PC-3 (cell line): ENCODE data around the gene PCDHA6. TPM values are rescaled to one million over a fixed set of nuclear protein-coding genes. Genes with fewer than 3 reads are reported as not detected.
"Not testable (repeated sequence)": the region's sequence is repeated elsewhere in the genome, so short reads cannot be mapped to it uniquely, and the experiment has no call there.

Experiments used
- ATAC-seq: fragments of 200-7000 bp; cut with Tn5 transposase; 2 replicates; pipeline ENCODE4 v1.9.1; 2020; ENCODE audit warnings: mild to moderate bottlenecking, moderate library complexity
- BruUV-seq: library from RNA; stranded (reverse); fragments of 400-500 nt; replicated peaks from 2 replicates; lab custom pipeline; 2021; lab: Mats Ljungman, UMichigan
- CTCF ChIA-PET: fragments of 300-600 bp; sonication (Branson Sonifier 250); formaldehyde crosslinking; loops from one replicate; lab custom pipeline; 2022; ENCODE audit warnings: antibody characterized with exemption; lab: Charles Lee
- POLR2A ChIA-PET: fragments of 300-600 bp; sonication (Branson Sonifier 250); formaldehyde crosslinking; loops from one replicate; lab custom pipeline; 2022; ENCODE audit warnings: antibody characterized with exemption; ENCODE audit not compliant: unreplicated experiment; lab: Charles Lee
- DNase-seq: peaks from one replicate; pipeline ENCODE4 v3.0.0-alpha.2; 2015
- H2AFZ ChIP-seq: fragments of 300-600 bp; sonication (generic); 2 replicates; pipeline ENCODE4 v1.6.0; 2016; ENCODE audit warnings: antibody characterized with exemption, low read length
- H3F3A ChIP-seq: fragments of 300-600 bp; sonication (generic); one replicate; pipeline ENCODE4 v1.6.0; 2017; ENCODE audit warnings: antibody characterized with exemption, low read length, control low read depth, mild to moderate bottlenecking; ENCODE audit not compliant: unreplicated experiment
- H3K27ac ChIP-seq: fragments of 300-600 bp; sonication (generic); 2 replicates; pipeline ENCODE4 v1.5.1; 2016; ENCODE audit warnings: mild to moderate bottlenecking, low read length
- H3K27me3 ChIP-seq: fragments of 300-600 bp; sonication (generic); 2 replicates; pipeline ENCODE4 v1.6.1; 2016; ENCODE audit warnings: low read length, mixed read lengths
- H3K36me3 ChIP-seq: fragments of 300-600 bp; sonication (generic); 2 replicates; pipeline ENCODE4 v1.6.1; 2016; ENCODE audit warnings: low read depth, mixed run types, low read length, mixed read lengths
- H3K4me1 ChIP-seq: fragments of 300-600 bp; sonication (generic); 2 replicates; pipeline ENCODE4 v1.5.1; 2016; ENCODE audit warnings: low read length; ENCODE audit not compliant: insufficient read depth
- H3K4me2 ChIP-seq: fragments of 300-600 bp; sonication (generic); 2 replicates; pipeline ENCODE4 v1.6.0; 2016; ENCODE audit warnings: low read length
- H3K4me3 ChIP-seq: fragments of 300-600 bp; sonication (generic); 2 replicates; pipeline ENCODE4 v1.5.1; 2016; ENCODE audit warnings: mild to moderate bottlenecking, low read length, mixed read lengths
- H3K79me2 ChIP-seq: fragments of 300-600 bp; sonication (generic); 2 replicates; pipeline ENCODE4 v1.6.1; 2017; ENCODE audit warnings: low read length, mixed read lengths
- H3K9ac ChIP-seq: fragments of 300-600 bp; sonication (generic); 2 replicates; pipeline ENCODE4 v1.6.0; 2016; ENCODE audit warnings: mild to moderate bottlenecking, low read length
- H3K9me2 ChIP-seq: fragments of 300-600 bp; sonication (generic); replicated peaks from 2 replicates; pipeline ENCODE4 v1.6.1; 2016; ENCODE audit warnings: mixed run types, low read length, mixed read lengths
- H3K9me3 ChIP-seq: fragments of 300-600 bp; sonication (generic); 2 replicates; pipeline ENCODE4 v1.6.1; 2016; ENCODE audit warnings: low read length, mixed read lengths
- H4K20me1 ChIP-seq: fragments of 300-600 bp; sonication (generic); 2 replicates; pipeline ENCODE4 v1.6.1; 2016; ENCODE audit warnings: low read length, mixed read lengths
- EZH2 ChIP-seq: fragments of 300-600 bp; sonication (generic); IDR thresholded peaks from one replicate; pipeline ENCODE4 v1.6.1; 2017; ENCODE audit warnings: antibody characterized with exemption, mild to moderate bottlenecking, low read length; ENCODE audit not compliant: unreplicated experiment
- EZH2phosphoT487 ChIP-seq: fragments of 300-600 bp; sonication (generic); IDR thresholded peaks from 2 replicates; pipeline ENCODE4 v1.6.1; 2018; ENCODE audit warnings: mild to moderate bottlenecking, antibody characterized with exemption, low read length, borderline replicate concordance
- intact Hi-C: fragments of 100-400 bp; cut with micrococcal nuclease; formaldehyde crosslinking; loops from 2 replicates; pipeline ENCODE4 v1.9.0; 2023
- total RNA-seq: library from RNA; depleted of rRNA; stranded (reverse); fragments of >200 nt; gene quantifications from 2 replicates; pipeline ENCODE4 v1.2.3, GENCODE V29; 2014
- TF ChIP-seq, protein P1 (sequence below): fragments of 300-600 bp; sonication (generic); conservative IDR thresholded peaks from 2 replicates; pipeline ENCODE4 v1.5.1; 2017; ENCODE audit warnings: antibody characterized with exemption, low read depth, mild to moderate bottlenecking, low read length

PCDHA6 gene
- total RNA-seq, 1 experiment from 2014 or later: 0.22 TPM

DNA sequence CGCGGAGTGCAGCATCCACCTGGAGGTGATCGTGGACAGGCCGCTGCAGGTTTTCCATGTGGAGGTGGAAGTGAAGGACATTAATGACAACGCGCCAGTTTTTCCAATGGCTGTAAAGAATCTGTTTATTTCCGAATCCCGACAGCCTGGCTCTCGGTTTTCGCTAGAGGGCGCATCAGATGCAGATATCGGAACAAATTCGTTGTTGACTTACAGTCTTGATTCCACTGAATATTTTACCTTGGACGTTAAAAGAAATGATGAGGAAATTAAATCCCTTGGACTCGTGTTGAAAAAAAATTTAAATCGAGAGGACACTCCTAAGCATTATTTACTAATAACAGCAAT lies 26.3 kb upstream of the PCDHA6 start:
- Histone ChIP-seq H3K27ac (no peak overlapping the region), H3K79me2 (no peaks in the 10 kb centered on the region), H3K9ac (no peak overlapping the region), H3K27me3 (no peaks in the 10 kb centered on the region), H3K9me3 (no peaks in the 10 kb centered on the region), H3K9me2 (no peaks in the 10 kb centered on the region), H3K4me1 (no peaks in the 10 kb centered on the region), H3K4me3 (no peak overlapping the region), H3K36me3 (no peaks in the 10 kb centered on the region), H3F3A (no peaks in the 10 kb centered on the region), H2AFZ (no peak overlapping the region), H3K4me2 (no peak overlapping the region), H4K20me1 (no peaks in the 10 kb centered on the region)
- intact Hi-C loops: no loop called here
- TF ChIP-seq EZH2phosphoT487 (no peak), EZH2 (no peak)
- TF ChIP-seq, protein P1, sequence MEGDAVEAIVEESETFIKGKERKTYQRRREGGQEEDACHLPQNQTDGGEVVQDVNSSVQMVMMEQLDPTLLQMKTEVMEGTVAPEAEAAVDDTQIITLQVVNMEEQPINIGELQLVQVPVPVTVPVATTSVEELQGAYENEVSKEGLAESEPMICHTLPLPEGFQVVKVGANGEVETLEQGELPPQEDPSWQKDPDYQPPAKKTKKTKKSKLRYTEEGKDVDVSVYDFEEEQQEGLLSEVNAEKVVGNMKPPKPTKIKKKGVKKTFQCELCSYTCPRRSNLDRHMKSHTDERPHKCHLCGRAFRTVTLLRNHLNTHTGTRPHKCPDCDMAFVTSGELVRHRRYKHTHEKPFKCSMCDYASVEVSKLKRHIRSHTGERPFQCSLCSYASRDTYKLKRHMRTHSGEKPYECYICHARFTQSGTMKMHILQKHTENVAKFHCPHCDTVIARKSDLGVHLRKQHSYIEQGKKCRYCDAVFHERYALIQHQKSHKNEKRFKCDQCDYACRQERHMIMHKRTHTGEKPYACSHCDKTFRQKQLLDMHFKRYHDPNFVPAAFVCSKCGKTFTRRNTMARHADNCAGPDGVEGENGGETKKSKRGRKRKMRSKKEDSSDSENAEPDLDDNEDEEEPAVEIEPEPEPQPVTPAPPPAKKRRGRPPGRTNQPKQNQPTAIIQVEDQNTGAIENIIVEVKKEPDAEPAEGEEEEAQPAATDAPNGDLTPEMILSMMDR: no peak
- DNase-seq: no peak
- ChIA-PET POLR2A (no interaction called here), CTCF (interaction anchor here (0.5 kb wide), 1 partner anchor 40 kb away, joined by 4 read pairs; the partner anchor contains the start of gene PCDHA8)
- no peak for ATAC-seq
- BruUV-seq: no TSS peak

DNA sequence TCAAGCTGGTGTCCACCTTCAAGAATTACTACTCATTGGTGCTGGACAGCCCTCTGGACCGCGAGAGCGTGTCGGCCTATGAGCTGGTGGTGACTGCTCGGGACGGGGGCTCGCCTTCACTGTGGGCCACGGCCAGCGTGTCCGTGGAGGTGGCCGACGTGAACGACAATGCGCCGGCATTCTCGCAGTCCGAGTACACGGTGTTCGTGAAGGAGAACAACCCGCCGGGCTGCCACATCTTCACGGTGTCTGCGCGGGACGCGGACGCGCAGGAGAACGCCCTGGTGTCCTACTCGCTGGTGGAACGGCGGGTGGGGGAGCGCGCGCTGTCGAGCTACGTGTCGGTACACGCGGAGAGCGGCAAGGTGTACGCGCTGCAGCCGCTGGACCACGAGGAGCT lies 25.4 kb upstream of the PCDHA6 start:
- H3K4me1 ChIP-seq, H3K36me3 ChIP-seq, H3K4me2 ChIP-seq, H3K79me2 ChIP-seq, H3K4me3 ChIP-seq, H3K9me3 ChIP-seq, H3K27ac ChIP-seq, H3F3A ChIP-seq, BruUV-seq, POLR2A ChIA-PET, ATAC-seq, CTCF ChIA-PET, H2AFZ ChIP-seq, H3K9ac ChIP-seq, H3K27me3 ChIP-seq, H3K9me2 ChIP-seq, intact Hi-C loops, DNase-seq, H4K20me1 ChIP-seq: not testable (repeated sequence)

DNA sequence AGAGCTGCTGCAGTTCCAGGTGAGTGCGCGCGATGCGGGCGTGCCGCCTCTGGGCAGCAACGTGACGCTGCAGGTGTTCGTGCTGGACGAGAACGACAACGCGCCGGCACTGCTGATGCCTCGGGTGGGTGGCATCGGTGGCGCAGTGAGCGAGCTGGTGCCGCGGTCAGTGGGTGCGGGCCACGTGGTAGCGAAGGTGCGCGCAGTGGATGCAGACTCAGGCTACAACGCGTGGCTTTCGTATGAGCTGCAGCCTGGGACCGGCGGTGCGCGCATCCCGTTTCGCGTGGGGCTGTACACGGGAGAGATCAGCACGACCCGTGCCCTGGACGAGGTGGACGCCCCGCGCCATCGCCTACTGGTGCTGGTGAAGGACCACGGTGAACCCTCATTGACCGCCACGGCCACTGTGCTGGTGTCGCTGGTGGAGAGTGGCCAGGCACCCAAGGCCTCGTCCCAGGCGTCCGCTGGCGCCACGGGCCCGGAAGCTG lies 24.9 kb upstream of the PCDHA6 start:
- Histone ChIP-seq H3K4me2 (no peak overlapping the region), H3K27me3 (no peaks in the 10 kb centered on the region), H3K9me2 (no peaks in the 10 kb centered on the region), H2AFZ (no peak overlapping the region), H3K36me3 (no peaks in the 10 kb centered on the region), H3K27ac (no peak overlapping the region), H3K9me3 (no peaks in the 10 kb centered on the region), H3K9ac (no peak overlapping the region), H3F3A (no peaks in the 10 kb centered on the region), H3K79me2 (no peaks in the 10 kb centered on the region), H3K4me3 (no peak overlapping the region), H4K20me1 (no peaks in the 10 kb centered on the region), H3K4me1 (no peaks in the 10 kb centered on the region)
- TF ChIP-seq EZH2 (no peak), EZH2phosphoT487 (no peak)
- TF ChIP-seq, protein P1: no peak
- ATAC-seq: no peak
- POLR2A ChIA-PET: no interaction called here
- intact Hi-C loops: no loop called here
- no TSS peak for BruUV-seq
- CTCF ChIA-PET: no interaction called here
- no peak for DNase-seq
